Activated T-cell treated with anti-CD3 and anti-CD28 coated beads for 1 hour (primary cell): ENCODE results near the gene ARPC4.

Experiments used
- DNase-seq: peaks from one replicate; pipeline ENCODE4 v3.0.0-alpha.2; 2020; ENCODE audit warnings: low read depth

The ARPC4 gene

GRCh38 chr3:9792405-9793160, at the start of gene ARPC4, which contains the start of gene TADA3:
Gene ARPC4 (plus strand): TSS chr3:9793082. CDS start chr3:9793122, 40 bp downstream.
Gene TADA3 (minus strand): TSS chr3:9792473. CDS start chr3:9791466, 1,007 bp downstream.
- peak; percentile 90 for DNase-seq

GRCh38 chr3:9743548-9743947, 49.3 kb upstream of the ARPC4 start:
- no peak for DNase-seq

DNA sequence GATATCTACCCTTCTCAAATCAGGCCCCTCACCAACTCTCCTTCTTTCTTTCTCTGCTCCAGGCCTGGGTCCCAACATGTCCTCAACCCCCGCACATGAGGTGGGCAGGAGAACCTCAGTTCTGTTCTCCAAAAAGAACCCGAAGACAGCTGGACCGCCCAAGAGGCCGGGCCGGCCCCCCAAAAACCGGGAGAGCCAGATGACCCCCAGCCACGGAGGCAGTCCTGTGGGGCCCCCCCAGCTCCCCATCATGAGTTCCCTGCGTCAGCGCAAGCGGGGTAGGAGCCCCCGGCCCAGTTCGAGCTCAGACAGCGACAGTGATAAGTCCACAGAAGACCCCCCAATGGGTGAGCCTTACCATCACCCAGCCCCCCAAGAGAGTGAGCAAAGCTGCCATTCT, 48.7 kb upstream of the ARPC4 start:
- DNase-seq: no peak

DNA sequence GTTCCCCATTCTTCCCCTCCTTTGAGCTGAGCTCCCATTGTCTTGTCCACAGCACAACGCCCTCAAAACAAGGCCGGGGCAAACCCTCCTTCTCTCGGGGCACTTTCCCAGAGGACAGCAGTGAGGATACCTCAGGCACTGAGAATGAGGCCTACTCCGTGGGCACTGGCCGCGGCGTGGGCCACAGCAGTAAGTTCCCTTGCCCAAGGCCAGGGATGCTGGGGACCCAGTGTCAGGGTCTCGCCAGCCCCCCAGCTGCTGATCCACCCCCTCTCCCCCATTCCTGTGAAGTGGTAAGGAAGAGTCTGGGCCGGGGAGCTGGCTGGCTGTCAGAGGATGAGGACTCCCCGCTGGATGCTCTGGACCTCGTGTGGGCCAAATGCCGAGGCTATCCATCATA, 47.4 kb upstream of the ARPC4 start:
- DNase-seq: no peak

DNA sequence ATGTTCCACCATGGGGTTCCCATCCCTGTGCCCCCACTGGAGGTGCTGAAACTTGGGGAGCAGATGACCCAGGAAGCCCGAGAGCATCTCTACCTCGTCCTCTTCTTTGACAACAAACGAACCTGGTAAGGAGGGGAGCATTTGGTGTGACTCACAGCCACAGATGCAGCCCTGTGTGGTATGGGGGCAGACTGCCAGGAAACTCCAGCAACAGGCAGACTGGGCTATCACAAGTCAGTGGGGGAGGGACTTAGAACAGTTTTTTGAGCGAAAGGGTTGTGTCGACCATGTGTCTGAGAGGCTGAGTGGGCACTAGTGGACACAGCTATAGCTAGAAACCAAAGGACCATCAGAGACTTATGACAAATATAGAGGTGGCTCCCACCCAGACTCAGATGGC, 46.6 kb upstream of the ARPC4 start:
- no peak for DNase-seq

DNA sequence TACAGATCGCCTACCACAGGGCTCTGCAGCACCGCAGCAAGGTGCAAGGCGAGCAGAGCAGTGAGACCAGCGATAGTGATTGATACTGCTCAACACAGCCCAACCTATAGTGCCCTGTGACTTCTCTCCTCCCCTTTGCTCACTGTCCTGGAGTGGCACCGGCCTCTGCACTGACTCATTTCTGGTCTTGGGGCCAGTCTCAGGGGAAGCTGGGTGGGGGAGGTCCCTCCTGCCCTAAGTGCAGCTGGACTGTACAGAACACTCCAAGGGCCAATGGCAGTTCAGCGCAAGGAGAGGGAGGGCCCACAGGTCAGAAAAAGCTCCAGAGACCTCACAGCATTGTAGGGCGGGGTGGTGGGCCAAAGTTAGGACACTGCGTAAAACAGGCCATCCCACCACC, 45.6 kb upstream of the ARPC4 start:
- no peak for DNase-seq

DNA sequence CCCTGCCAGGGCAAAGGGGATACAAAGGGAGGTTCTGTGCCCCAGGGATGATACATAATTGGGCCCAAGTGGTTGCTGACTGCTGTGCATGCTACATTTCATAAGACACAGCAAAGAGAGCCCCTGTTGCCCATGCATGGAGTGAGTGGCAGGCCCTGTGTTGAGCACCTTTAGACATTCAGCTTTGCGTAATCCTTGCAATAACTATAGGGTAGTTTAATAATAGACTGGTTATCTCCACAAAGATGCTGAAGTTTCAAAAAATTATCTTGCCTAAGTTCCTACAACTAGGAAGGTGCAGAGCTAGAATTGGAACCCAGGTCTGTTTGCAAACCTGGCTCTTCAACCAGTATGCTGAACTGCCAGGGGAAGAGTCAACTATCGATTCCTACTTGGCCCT, 44.9 kb upstream of the ARPC4 start:
- DNase-seq: no peak

GRCh38 chr3:9749296-9749644, 43.6 kb upstream of the ARPC4 start:
- DNase-seq: no peak

DNA sequence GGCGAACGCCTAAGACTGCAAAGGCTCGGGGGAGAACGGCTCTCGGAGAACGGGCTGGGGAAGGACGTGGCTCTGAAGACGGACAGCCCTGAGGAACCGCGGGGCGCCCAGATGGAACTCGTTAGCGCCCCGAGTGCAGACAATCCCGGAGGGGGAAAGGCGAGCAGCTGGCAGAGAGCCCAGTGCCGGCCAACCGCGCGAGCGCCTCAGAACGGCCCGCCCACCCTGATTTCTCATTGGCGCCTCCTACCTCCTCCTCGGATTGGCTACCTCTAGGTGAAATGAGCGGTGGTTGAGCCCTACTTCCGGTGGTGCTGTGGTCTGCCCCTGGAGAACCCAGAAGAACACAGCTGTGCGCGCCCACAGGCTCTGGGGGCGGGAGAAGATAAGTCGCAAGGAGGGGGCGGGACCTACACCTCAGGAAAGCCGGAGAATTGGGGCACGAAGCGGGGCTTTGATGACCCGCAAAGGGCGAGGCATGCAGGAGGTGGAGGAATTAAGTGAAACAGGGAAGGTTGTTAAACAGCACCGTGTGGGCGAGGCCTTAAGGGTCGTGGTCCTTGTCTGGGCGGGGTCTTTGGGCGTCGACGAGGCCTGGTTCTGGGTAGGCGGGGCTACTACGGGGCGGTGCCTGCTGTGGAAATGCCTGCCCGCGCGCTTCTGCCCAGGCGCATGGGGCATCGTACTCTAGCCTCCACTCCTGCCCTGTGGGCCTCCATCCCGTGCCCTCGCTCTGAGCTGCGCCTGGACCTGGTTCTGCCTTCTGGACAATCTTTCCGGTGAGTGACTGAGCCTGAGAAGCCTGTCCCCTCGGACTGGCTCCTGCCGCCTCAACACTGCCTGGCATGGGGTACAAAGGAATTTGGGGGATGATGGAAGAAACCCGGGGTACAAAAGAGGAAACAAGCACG, 43.0 kb upstream of the ARPC4 start, which contains the start of gene OGG1:
TSS of gene OGG1 (plus strand) at position 308 of the 911 bp plus-strand sequence. CDS start at position 643, 335 bp downstream.
- peak; percentile 86 for DNase-seq

DNA sequence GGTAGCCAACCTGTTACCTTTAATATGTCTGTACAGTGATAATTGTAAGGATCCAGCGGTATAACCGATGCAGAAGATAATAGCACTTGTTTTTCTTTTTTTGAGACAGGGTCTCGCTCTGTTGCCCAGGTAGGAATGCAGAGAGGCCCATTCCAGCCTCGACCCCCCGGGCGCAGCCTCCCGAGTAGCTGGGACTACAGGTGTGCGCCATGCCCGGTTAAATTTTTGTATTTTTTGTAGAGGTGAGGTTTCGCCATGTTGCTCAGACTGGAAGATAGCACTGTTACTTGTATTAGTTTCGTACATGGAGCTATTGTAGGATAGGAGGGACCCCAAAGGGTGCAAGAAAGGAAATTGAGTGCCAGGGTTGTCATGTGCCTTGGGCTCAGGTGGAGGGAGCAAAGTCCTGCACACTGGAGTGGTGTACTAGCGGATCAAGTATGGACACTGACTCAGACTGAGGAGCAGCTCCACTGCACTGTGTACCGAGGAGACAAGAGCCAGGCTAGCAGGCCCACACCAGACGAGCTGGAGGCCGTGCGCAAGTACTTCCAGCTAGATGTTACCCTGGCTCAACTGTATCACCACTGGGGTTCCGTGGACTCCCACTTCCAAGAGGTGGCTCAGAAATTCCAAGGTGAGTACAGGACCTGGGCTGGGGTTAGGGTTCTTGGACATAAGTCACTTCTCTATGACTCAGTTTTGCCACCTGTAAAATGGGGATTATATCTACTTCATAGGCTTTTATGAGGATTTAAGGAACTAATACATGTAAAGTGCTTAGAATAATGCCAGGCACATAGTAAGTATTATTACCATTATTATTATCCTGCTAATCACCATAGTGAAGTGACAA, 42.1 kb upstream of the ARPC4 start:
- DNase-seq: no peak

DNA sequence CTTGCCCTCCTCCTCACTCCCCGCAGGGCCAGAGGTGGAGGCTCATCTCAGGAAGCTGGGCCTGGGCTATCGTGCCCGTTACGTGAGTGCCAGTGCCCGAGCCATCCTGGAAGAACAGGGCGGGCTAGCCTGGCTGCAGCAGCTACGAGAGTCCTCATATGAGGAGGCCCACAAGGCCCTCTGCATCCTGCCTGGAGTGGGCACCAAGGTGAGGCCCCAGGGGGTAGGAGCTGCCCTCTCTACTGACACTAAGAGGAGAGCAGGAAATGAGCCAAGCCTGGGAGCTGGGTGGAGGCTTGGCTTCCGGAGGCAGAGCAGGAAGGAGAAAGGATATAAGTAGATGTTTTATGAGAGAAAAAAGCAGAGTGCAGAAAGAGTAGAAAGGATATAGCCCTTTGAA, 38.2 kb upstream of the ARPC4 start:
- DNase-seq: no peak

- DNase-seq: no peak
Measured at GRCh38 chr3:9757427-9757826, 35.5 kb upstream of the ARPC4 start.

- DNase-seq: no peak
Measured at GRCh38 chr3:9760779-9761505, 31.9 kb upstream of the ARPC4 start.

- no peak for DNase-seq
Measured at GRCh38 chr3:9761919-9762318, 31.0 kb upstream of the ARPC4 start.

GRCh38 chr3:9762871-9763270, 30.0 kb upstream of the ARPC4 start:
- no peak for DNase-seq

GRCh38 chr3:9765865-9766264, 27.0 kb upstream of the ARPC4 start:
- no peak for DNase-seq

GRCh38 chr3:9767418-9767817, 25.5 kb upstream of the ARPC4 start:
- no peak for DNase-seq

DNA sequence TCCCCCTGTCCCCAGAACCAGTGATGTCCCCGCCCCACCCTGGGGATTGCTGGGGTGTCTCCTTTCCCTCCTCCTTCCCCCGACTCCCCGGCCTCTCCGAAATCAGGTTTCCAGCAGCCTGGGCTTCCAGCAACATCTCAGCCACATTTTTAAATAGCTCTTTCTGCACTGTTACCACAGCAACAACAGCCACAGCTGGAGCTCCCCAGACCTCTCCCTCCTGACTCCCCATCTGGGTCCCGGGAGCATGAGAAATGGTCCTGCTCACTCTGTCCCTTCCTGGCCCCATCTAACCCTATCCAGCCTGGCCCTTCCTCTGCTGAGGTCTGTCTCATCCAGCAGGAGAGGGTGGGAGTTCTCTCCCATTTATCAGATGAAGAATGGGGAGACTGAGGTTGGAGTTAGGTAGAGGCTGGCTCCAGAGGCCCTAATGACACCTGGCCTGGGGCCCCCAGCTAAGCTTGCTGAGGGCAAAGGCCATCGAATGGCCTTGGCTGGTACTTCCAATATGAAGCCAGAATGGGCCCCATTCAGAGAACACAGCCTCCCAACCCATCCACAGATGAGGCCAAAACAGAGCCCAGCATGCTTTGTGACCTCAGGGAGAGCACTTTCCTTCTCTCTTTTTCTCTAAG, 24.6 kb upstream of the ARPC4 start:
- DNase-seq: no peak

DNA sequence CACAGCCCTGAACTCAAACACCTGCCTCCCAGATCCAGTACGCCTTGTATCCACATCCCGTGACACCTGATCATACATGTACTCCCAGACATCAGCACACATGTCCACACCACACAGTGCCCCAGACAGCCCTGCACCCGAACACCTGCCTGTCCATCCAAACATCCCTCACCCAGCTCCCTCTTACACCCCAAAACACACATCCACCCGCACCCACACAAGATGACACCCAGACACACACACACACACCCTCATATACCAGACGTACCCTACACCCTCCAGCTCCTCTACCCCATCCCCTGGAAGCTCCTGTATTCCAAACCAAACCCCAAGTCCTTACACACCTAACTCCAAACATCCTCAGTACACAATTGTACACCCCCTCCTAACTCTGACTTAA, 23.9 kb upstream of the ARPC4 start:
- no peak for DNase-seq

GRCh38 chr3:9769426-9770275, 23.2 kb upstream of the ARPC4 start, which contains the start of gene CAMK1:
Gene CAMK1 (minus strand): TSS chr3:9769947. CDS start chr3:9767749, 2,198 bp downstream.
- DNase-seq: peak; percentile 26
